Astrocyte (in vitro differentiated cells and primary cell): ENCODE data around the gene MTHFS. TPM values are rescaled to one million over a fixed set of nuclear protein-coding genes. Genes with fewer than 3 reads are reported as not detected.

Experiments used
- DNase-seq: peaks from one replicate; pipeline ENCODE4 v3.0.0-alpha.2; 2010; ENCODE audit warnings: low read depth
- FAIRE-seq: peaks from 2 replicates; lab custom pipeline; 2011; peaks lifted over from hg19 to GRCh38; lab: Jason Lieb, UNC
- H2AFZ ChIP-seq: 2 replicates; pipeline ENCODE4 v1.6.0; 2012; ENCODE audit warnings: low read depth, low read length, inconsistent platforms
- H3K27ac ChIP-seq: 2 replicates; pipeline ENCODE4 v1.5.1; 2011; ENCODE audit warnings: low read depth, low read length, inconsistent platforms
- H3K27me3 ChIP-seq: 2 replicates; pipeline ENCODE4 v1.6.0; 2011; ENCODE audit warnings: low read length, inconsistent platforms; ENCODE audit not compliant: insufficient read depth
- H3K36me3 ChIP-seq: 2 replicates; pipeline ENCODE4 v1.5.1; 2011; ENCODE audit warnings: low read length, inconsistent platforms; ENCODE audit not compliant: insufficient read depth
- H3K4me1 ChIP-seq: 2 replicates; pipeline ENCODE4 v1.5.1; 2011; ENCODE audit warnings: low read length, inconsistent platforms; ENCODE audit not compliant: insufficient read depth
- H3K4me2 ChIP-seq: 2 replicates; pipeline ENCODE4 v1.6.0; 2012; ENCODE audit warnings: low read length, inconsistent platforms
- H3K4me3 ChIP-seq: 2 replicates; pipeline ENCODE4 v1.5.1; 2011; ENCODE audit warnings: low read depth, mild to moderate bottlenecking, low read length, inconsistent platforms; ENCODE audit not compliant: insufficient read depth
- H3K79me2 ChIP-seq: 2 replicates; pipeline ENCODE4 v1.6.0; 2012; ENCODE audit warnings: mild to moderate bottlenecking, low read length, inconsistent platforms; ENCODE audit not compliant: insufficient read depth
- H3K9ac ChIP-seq: 2 replicates; pipeline ENCODE4 v1.6.0; 2012; ENCODE audit warnings: mild to moderate bottlenecking, low read length, inconsistent platforms
- H3K9me3 ChIP-seq: 2 replicates; pipeline ENCODE4 v1.5.1; 2012; ENCODE audit warnings: low read depth, mild to moderate bottlenecking, low read length, inconsistent platforms; ENCODE audit not compliant: insufficient read depth
- H4K20me1 ChIP-seq: 2 replicates; pipeline ENCODE4 v1.6.0; 2012; ENCODE audit warnings: low read length, inconsistent platforms; ENCODE audit not compliant: insufficient read depth
- H3K27ac Mint-ChIP-seq: one replicate; pipeline ENCODE4 v1.8.0; 2021; ENCODE audit warnings: mild to moderate bottlenecking, mixed read lengths; ENCODE audit not compliant: unreplicated experiment
- H3K27me3 Mint-ChIP-seq: one replicate; pipeline ENCODE4 v1.8.0; 2021; ENCODE audit warnings: low read depth, mixed read lengths; ENCODE audit not compliant: unreplicated experiment
- H3K36me3 Mint-ChIP-seq: one replicate; pipeline ENCODE4 v1.8.0; 2021; ENCODE audit warnings: low read depth, mixed read lengths; ENCODE audit not compliant: unreplicated experiment
- H3K4me1 Mint-ChIP-seq: one replicate; pipeline ENCODE4 v1.8.0; 2021; ENCODE audit warnings: low read depth, mixed read lengths; ENCODE audit not compliant: unreplicated experiment
- H3K4me3 Mint-ChIP-seq: one replicate; pipeline ENCODE4 v1.8.0; 2021; ENCODE audit warnings: mild to moderate bottlenecking, moderate library complexity, mixed read lengths; ENCODE audit not compliant: unreplicated experiment
- H3K9me3 Mint-ChIP-seq: one replicate; pipeline ENCODE4 v1.8.0; 2021; ENCODE audit warnings: mild to moderate bottlenecking, mixed read lengths; ENCODE audit not compliant: unreplicated experiment
- EZH2 ChIP-seq: IDR thresholded peaks from 2 replicates; pipeline ENCODE4 v1.6.1; 2012; ENCODE audit warnings: mild to moderate bottlenecking, low read length, inconsistent platforms; ENCODE audit not compliant: insufficient read depth
- total RNA-seq: library from RNA; stranded (reverse); gene quantifications from 2 replicates; pipeline ENCODE4 v1.2.1, GENCODE V29; 2021
- TF ChIP-seq, protein P1 (sequence below): IDR thresholded peaks from 2 replicates; pipeline ENCODE4 v1.5.1; 2011; ENCODE audit warnings: low read depth, mild to moderate bottlenecking, inconsistent platforms, low read length, moderate library complexity; ENCODE audit not compliant: insufficient read depth

Gene MTHFS
- total RNA-seq, 1 donor from 2014 or later, result 20.0 TPM

- no peaks in the 10 kb centered on the region for H3K79me2 ChIP-seq
- Mint-ChIP-seq H3K9me3 (peaks cover 15% of the 10 kb centered on the region), H3K4me3 (no peak overlapping the region), H3K4me1 (peaks cover 19% of the 10 kb centered on the region), H3K27me3 (no peaks in the 10 kb centered on the region), H3K27ac (peak overlapping the region; percentile 98), H3K36me3 (peaks cover 29% of the 10 kb centered on the region)
- H3K27ac ChIP-seq, result peak overlapping the region; percentile 79
- no peaks in the 10 kb centered on the region for H3K27me3 ChIP-seq
- H3K9me3 ChIP-seq, result no peaks in the 10 kb centered on the region
- peaks cover 7% of the 10 kb centered on the region for H3K4me1 ChIP-seq
- TF ChIP-seq, protein P1, sequence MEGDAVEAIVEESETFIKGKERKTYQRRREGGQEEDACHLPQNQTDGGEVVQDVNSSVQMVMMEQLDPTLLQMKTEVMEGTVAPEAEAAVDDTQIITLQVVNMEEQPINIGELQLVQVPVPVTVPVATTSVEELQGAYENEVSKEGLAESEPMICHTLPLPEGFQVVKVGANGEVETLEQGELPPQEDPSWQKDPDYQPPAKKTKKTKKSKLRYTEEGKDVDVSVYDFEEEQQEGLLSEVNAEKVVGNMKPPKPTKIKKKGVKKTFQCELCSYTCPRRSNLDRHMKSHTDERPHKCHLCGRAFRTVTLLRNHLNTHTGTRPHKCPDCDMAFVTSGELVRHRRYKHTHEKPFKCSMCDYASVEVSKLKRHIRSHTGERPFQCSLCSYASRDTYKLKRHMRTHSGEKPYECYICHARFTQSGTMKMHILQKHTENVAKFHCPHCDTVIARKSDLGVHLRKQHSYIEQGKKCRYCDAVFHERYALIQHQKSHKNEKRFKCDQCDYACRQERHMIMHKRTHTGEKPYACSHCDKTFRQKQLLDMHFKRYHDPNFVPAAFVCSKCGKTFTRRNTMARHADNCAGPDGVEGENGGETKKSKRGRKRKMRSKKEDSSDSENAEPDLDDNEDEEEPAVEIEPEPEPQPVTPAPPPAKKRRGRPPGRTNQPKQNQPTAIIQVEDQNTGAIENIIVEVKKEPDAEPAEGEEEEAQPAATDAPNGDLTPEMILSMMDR, result no peak
- TF ChIP-seq EZH2, result no peak
- H3K4me2 ChIP-seq, result peak overlapping the region; percentile 72
- H3K9ac ChIP-seq, result peak overlapping the region; percentile 39
- no peaks in the 10 kb centered on the region for H4K20me1 ChIP-seq
- no peak overlapping the region for H3K4me3 ChIP-seq
- DNase-seq, result peak; percentile 79
- FAIRE-seq, result peak; percentile 73
- H3K36me3 ChIP-seq, result peaks cover 3% of the 10 kb centered on the region
- peak overlapping the region; percentile 23 for H2AFZ ChIP-seq
Observed at GRCh38 chr15:79872358-79873017, 24.3 kb downstream of the MTHFS start.

GRCh38 chr15:79868554-79868953 lies 28.3 kb downstream of the MTHFS start:
- no peak overlapping the region for H3K4me3 Mint-ChIP-seq
- H3K27ac Mint-ChIP-seq, result no peak overlapping the region
- H3K4me1 Mint-ChIP-seq, result peaks cover 14% of the 10 kb centered on the region
- no peaks in the 10 kb centered on the region for H3K9me3 Mint-ChIP-seq
- peaks cover 3% of the 10 kb centered on the region for H3K36me3 ChIP-seq
- no peaks in the 10 kb centered on the region for H3K27me3 Mint-ChIP-seq
- H3K9me3 ChIP-seq, result no peaks in the 10 kb centered on the region
- no peak overlapping the region for H3K27ac ChIP-seq
- H2AFZ ChIP-seq, result no peak overlapping the region
- TF ChIP-seq EZH2, result no peak
- TF ChIP-seq, protein P1, result no peak
- no peaks in the 10 kb centered on the region for H3K27me3 ChIP-seq
- peaks cover 14% of the 10 kb centered on the region for H3K36me3 Mint-ChIP-seq
- H3K4me3 ChIP-seq, result no peak overlapping the region
- peaks cover 14% of the 10 kb centered on the region for H3K4me1 ChIP-seq
- no peaks in the 10 kb centered on the region for H4K20me1 ChIP-seq
- no peak overlapping the region for H3K4me2 ChIP-seq
- FAIRE-seq (no peak), DNase-seq (no peak)
- H3K79me2 ChIP-seq, result no peaks in the 10 kb centered on the region
- H3K9ac ChIP-seq, result no peak overlapping the region

- TF ChIP-seq, protein P1, result no peak
- TF ChIP-seq EZH2, result no peak
- H3K4me1 Mint-ChIP-seq, result no peaks in the 10 kb centered on the region
- no peak overlapping the region for H3K4me3 Mint-ChIP-seq
- no peaks in the 10 kb centered on the region for H3K9me3 Mint-ChIP-seq
- peaks cover 7% of the 10 kb centered on the region for H3K4me1 ChIP-seq
- H3K79me2 ChIP-seq, result no peaks in the 10 kb centered on the region
- H3K4me2 ChIP-seq, result no peak overlapping the region
- H3K4me3 ChIP-seq, result no peak overlapping the region
- peak; percentile 70 for DNase-seq
- FAIRE-seq, result no peak
- H3K9me3 ChIP-seq, result no peaks in the 10 kb centered on the region
- H3K27ac Mint-ChIP-seq, result no peak overlapping the region
- no peak overlapping the region for H3K27ac ChIP-seq
- H3K27me3 Mint-ChIP-seq, result no peaks in the 10 kb centered on the region
- H3K36me3 Mint-ChIP-seq, result peaks cover 14% of the 10 kb centered on the region
- H3K9ac ChIP-seq, result no peak overlapping the region
- H3K36me3 ChIP-seq, result peaks cover 3% of the 10 kb centered on the region
- H3K27me3 ChIP-seq, result no peaks in the 10 kb centered on the region
- no peak overlapping the region for H2AFZ ChIP-seq
- peaks cover 8% of the 10 kb centered on the region for H4K20me1 ChIP-seq
Observed at GRCh38 chr15:79863886-79864285, 32.9 kb downstream of the MTHFS start.
